Smooth muscle cell (in vitro differentiated cells): Measurements from ENCODE around the gene RAB23. TPM values are rescaled to one million over a fixed set of nuclear protein-coding genes. Genes with fewer than 3 reads are reported as not detected.

ENCODE experiments used
- DNase-seq: peaks from one replicate; lab custom pipeline; 2025; ENCODE audit not compliant: unreplicated experiment; lab: John Stamatoyannopoulos, UW
- H2AFZ ChIP-seq: fragments of 200-600 bp; sonication (generic); 2 replicates; pipeline ENCODE4 v1.6.0; 2016; ENCODE audit warnings: antibody characterized with exemption, low read depth, mild to moderate bottlenecking
- H3F3A ChIP-seq: fragments of 200-600 bp; sonication (generic); 2 replicates; pipeline ENCODE4 v1.6.0; 2017; ENCODE audit warnings: antibody characterized with exemption, low read depth
- H3K27ac ChIP-seq: fragments of 200-600 bp; sonication (generic); 2 replicates; pipeline ENCODE4 v1.5.1; 2016; ENCODE audit warnings: low read depth, mild to moderate bottlenecking
- H3K27me3 ChIP-seq: fragments of 200-600 bp; sonication (generic); 2 replicates; pipeline ENCODE4 v1.6.1; 2016; ENCODE audit warnings: low read depth, mild to moderate bottlenecking
- H3K36me3 ChIP-seq: fragments of 200-600 bp; sonication (generic); 2 replicates; pipeline ENCODE4 v1.5.1; 2016; ENCODE audit warnings: low read depth
- H3K4me1 ChIP-seq: fragments of 200-600 bp; sonication (generic); 2 replicates; pipeline ENCODE4 v1.5.1; 2016; ENCODE audit warnings: low read depth
- H3K4me2 ChIP-seq: fragments of 200-600 bp; sonication (generic); 2 replicates; pipeline ENCODE4 v1.6.0; 2016; ENCODE audit warnings: mild to moderate bottlenecking
- H3K4me3 ChIP-seq: fragments of 200-600 bp; sonication (generic); 2 replicates; pipeline ENCODE4 v1.5.1; 2016; ENCODE audit warnings: mild to moderate bottlenecking
- H3K79me2 ChIP-seq: fragments of 200-600 bp; sonication (generic); 2 replicates; pipeline ENCODE4 v1.6.0; 2016; ENCODE audit warnings: low read depth, mild to moderate bottlenecking
- H3K9ac ChIP-seq: fragments of 200-600 bp; sonication (generic); 2 replicates; pipeline ENCODE4 v1.6.0; 2016; ENCODE audit warnings: low read depth
- H3K9me3 ChIP-seq: fragments of 200-600 bp; sonication (generic); replicated peaks from 2 replicates; pipeline ENCODE4 v1.5.1; 2016; ENCODE audit warnings: low read depth
- H4K20me1 ChIP-seq: fragments of 200-600 bp; sonication (generic); 2 replicates; pipeline ENCODE4 v1.6.0; 2016; ENCODE audit warnings: low read depth
- CTCF ChIP-seq: fragments of 200-600 bp; sonication (generic); IDR thresholded peaks from 2 replicates; pipeline ENCODE4 v1.5.1; 2017; ENCODE audit warnings: borderline replicate concordance, mild to moderate bottlenecking, antibody characterized with exemption; ENCODE audit not compliant: insufficient read depth, poor library complexity, severe bottlenecking
- WGBS: methylation state at CpG from one replicate; pipeline ENCODE4 v1.1.7; 2016; ENCODE audit warnings: low lambda C conversion rate; 5-methylcytosine and 5-hydroxymethylcytosine counted together
- polyA plus RNA-seq: library from polyadenylated mRNA; unstranded; fragments of >200 nt; fragmentation: Nextera tagmentation; extraction: Ambion mirVana; gene quantifications from 2 replicates; pipeline ENCODE4 v1.2.1, GENCODE V29; 2016
- total RNA-seq: library from RNA; depleted of rRNA; stranded (reverse); fragments of >200 nt; gene quantifications from 2 replicates; pipeline ENCODE4 v1.2.3, GENCODE V29; 2014

RAB23 gene
- total and polyA plus RNA-seq, 2 experiments from 2014 or later = 51.4 to 95.3 TPM

- no peaks in the 10 kb centered on the region for H4K20me1 ChIP-seq
- H3K27me3 ChIP-seq = no peaks in the 10 kb centered on the region
- WGBS = 83% methylated on average over 2 of the region's 2 CpGs
- peak; percentile 33 for TF ChIP-seq CTCF
- no peak overlapping the region for H3K4me3 ChIP-seq
- no peaks in the 10 kb centered on the region for H3K4me1 ChIP-seq
- no peak overlapping the region for H3K27ac ChIP-seq
- no peak for DNase-seq
- H3K9ac ChIP-seq = no peak overlapping the region
- H3K4me2 ChIP-seq = no peak overlapping the region
- H3F3A ChIP-seq = peaks cover 12% of the 10 kb centered on the region
- H2AFZ ChIP-seq = no peak overlapping the region
- H3K79me2 ChIP-seq = peaks cover 22% of the 10 kb centered on the region
- H3K36me3 ChIP-seq = peaks cover 18% of the 10 kb centered on the region
- H3K9me3 ChIP-seq = no peaks in the 10 kb centered on the region
Observed at GRCh38 chr6:57190140-57190539, 32.0 kb downstream of the RAB23 start.

GRCh38 chr6:57183336-57183735 is 38.8 kb downstream of the RAB23 start:
- H3K9me3 ChIP-seq = no peaks in the 10 kb centered on the region
- H3K4me2 ChIP-seq = no peak overlapping the region
- peak overlapping the region; percentile 46 for H3K27ac ChIP-seq
- peaks cover 22% of the 10 kb centered on the region for H4K20me1 ChIP-seq
- no peak for TF ChIP-seq CTCF
- no peaks in the 10 kb centered on the region for H3K4me1 ChIP-seq
- no peak for DNase-seq
- H3K36me3 ChIP-seq = peaks cover 10% of the 10 kb centered on the region
- no peak overlapping the region for H3K4me3 ChIP-seq
- 91% methylated on average over 2 of the region's 2 CpGs for WGBS
- H3F3A ChIP-seq = peaks cover 29% of the 10 kb centered on the region
- H3K9ac ChIP-seq = no peak overlapping the region
- no peak overlapping the region for H2AFZ ChIP-seq
- H3K79me2 ChIP-seq = peaks cover 39% of the 10 kb centered on the region
- H3K27me3 ChIP-seq = no peaks in the 10 kb centered on the region

- H3K27ac ChIP-seq = peak overlapping the region; percentile 46
- peaks cover 10% of the 10 kb centered on the region for H3K36me3 ChIP-seq
- H3K4me3 ChIP-seq = no peak overlapping the region
- no peak for TF ChIP-seq CTCF
- H3K9ac ChIP-seq = no peak overlapping the region
- no peaks in the 10 kb centered on the region for H3K27me3 ChIP-seq
- peaks cover 31% of the 10 kb centered on the region for H4K20me1 ChIP-seq
- 34% methylated on average over 2 of the region's 2 CpGs for WGBS
- no peaks in the 10 kb centered on the region for H3K4me1 ChIP-seq
- peak overlapping the region; percentile 4 for H3K4me2 ChIP-seq
- no peak overlapping the region for H2AFZ ChIP-seq
- no peak for DNase-seq
- H3F3A ChIP-seq = peaks cover 37% of the 10 kb centered on the region
- H3K79me2 ChIP-seq = peaks cover 48% of the 10 kb centered on the region
- H3K9me3 ChIP-seq = no peaks in the 10 kb centered on the region
Observed at GRCh38 chr6:57182017-57182432, 40.1 kb downstream of the RAB23 start.

- no peak for DNase-seq
- Histone ChIP-seq H3K79me2 (peaks cover 59% of the 10 kb centered on the region), H3K4me1 (no peaks in the 10 kb centered on the region), H3F3A (peaks cover 42% of the 10 kb centered on the region), H3K27ac (peak overlapping the region; percentile 65), H4K20me1 (peaks cover 40% of the 10 kb centered on the region), H3K27me3 (no peaks in the 10 kb centered on the region), H3K4me3 (no peak overlapping the region), H3K9me3 (no peaks in the 10 kb centered on the region), H3K4me2 (no peak overlapping the region), H3K36me3 (peaks cover 10% of the 10 kb centered on the region), H3K9ac (no peak overlapping the region), H2AFZ (no peak overlapping the region)
- no peak for TF ChIP-seq CTCF
- WGBS = 71% methylated on average over 3 of the region's 3 CpGs
Observed at GRCh38 chr6:57180596-57180995, 41.5 kb downstream of the RAB23 start.
